GM11168 (cell line): ENCODE results near the gene LRRC75B.

Experiments used
- in situ Hi-C: fragments of 300-500 bp; cut with MboI; formaldehyde crosslinking; loops from one replicate; pipeline ENCODE4 v1.12.0; 2022; ENCODE audit warnings: low sequenced_read_pairs; ENCODE audit not compliant: unreplicated experiment

Gene LRRC75B

DNA sequence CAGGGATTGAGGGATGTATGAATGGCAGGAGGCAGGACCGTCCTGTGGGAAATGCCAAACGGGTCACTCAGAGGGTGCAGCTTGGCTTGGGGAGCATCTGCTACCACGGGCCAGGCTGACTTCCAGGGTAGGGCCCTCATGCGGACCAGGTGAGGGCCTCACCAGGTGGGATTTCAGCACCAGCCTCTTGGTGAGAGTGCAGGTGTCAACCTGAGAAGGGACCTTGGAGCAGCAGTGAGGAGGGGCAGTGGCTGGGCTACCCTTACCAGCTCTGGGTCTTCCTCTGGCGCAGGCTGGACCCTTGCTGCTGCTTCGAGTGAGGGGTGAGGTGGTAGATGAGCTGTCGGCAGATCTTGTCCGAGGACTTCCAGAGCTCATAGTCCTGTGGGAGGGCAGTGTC, 4.9 kb downstream of the LRRC75B start:
- in situ Hi-C loops, result no loop called here

DNA sequence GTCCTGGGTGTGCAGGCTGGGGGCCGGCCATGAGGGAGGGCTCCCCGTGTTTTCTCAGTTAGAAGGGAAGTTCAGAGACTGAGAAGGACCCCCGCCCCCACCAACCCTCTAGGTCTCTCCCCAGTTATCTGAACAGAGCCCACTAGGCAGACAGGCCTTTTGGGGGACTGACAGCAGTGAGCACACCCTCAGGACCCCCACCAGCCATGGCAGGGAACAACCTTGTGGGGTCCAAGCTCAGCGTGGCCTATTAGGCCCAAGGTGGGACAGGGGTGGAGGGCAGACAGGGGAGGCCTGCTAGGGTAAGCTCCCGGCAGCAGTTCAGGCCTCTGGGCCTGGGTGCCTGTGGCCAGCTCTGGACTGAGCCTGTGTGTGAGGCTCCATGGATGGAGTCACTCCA, 5.6 kb downstream of the LRRC75B start:
- in situ Hi-C loops, result no loop called here

DNA sequence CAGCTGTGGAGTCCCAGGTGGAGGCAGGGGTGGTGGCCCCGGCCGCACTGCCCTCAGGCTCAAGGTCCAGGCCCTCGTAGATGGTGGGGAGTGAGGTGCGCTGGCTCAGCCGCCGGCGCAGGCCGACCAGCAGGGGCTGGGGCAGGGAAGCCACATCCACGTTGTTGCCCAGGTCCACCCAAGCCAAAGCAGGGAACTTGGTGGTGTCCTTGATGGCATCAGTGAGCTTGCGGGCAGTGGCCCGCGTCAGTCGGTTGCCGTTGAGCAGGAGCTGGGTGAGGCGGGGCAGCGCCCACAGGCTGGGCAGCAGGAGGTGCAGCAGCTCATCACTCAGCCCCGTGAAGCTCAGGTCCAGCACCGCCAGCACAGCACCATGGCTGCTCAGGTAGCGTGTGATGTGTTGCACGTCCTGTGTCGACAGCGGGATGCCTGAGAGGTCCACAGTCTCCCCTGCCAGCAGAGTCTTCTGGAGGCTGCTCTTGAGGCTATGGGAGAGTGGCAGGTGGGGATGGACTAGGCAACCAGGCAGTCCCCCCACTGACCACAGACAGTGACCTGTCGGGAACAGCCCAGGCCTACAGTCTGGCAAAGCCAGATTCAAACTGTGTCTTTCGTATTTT, 6.8 kb downstream of the LRRC75B start:
- in situ Hi-C loops, result no loop called here

DNA sequence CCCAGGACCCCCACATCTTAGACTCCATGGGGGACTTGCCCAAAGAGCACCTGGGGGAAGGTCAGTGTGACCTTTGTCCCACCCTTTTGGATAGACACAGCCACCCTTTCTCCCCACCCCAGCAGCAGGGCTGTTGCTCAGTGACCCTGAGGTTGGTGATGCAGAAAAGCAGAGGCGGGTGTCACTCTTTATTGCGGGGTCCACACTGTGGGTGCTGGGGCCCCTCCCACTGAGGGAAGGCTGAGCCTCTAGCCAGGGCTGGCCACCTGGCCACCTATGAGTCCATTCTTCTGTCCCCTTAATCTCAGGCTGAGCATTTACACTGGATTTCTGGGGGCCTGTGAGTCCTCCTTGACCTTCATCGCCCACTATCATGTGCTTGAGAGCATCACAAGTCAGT, 7.4 kb downstream of the LRRC75B start:
- in situ Hi-C loops, result no loop called here

DNA sequence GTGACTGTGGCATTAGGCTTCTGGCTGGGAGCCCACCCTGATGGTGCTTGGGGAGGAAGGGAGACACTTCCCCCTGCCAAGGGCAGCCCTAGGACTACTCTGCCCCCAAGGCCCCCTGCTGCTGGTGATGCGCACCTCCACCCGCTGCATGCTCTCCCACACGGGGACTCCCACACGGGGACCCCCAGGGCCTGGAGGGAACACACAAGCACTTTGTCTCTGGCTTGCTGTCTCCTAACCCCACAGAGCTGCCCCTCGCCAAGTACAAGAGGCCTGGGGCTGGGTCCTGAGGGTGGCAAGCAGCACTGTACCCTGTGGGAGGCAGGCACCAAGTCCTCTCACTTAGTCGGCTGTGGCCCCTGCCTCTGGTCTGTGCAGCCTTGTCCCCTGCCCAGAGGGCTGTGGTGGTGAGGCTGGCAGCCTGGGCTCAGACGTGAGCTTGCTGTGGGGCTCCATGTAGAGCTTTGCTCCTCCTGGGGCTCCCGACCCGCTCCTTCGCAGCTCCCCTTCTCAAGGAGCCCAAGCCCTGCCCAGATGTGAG, 7.9 kb downstream of the LRRC75B start:
- in situ Hi-C loops, result no loop called here

DNA sequence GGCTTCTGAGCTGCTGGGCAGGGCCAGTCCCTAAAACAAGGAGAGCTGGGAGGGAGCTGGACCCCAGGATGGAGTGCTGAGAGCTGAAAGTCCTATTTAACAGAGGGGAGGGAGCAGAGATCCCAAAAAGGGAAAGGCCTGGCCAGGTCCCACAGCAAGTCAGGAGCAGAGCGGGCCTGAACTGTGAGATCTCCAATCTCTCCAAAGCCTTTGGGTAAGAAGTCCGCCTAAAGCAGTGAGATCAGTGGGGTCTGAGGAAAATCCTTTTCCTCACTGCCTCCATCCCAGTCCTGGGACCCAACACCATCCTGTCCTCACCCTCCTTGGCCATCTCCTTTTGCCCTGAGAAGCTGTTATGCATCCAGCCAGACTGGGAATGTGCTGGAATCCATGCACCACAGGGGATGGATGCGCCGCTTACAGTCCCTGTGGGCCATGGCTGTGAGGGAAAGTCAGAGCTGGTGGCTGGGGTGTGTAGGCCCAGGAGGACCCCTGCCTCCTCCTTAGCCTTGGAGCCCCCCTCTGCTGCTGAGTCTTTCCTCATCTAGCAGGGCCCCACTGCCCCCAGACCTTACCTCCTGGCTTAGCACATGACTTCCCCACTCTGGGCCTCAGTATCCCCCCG, 8.6 kb downstream of the LRRC75B start:
- in situ Hi-C loops, result no loop called here

DNA sequence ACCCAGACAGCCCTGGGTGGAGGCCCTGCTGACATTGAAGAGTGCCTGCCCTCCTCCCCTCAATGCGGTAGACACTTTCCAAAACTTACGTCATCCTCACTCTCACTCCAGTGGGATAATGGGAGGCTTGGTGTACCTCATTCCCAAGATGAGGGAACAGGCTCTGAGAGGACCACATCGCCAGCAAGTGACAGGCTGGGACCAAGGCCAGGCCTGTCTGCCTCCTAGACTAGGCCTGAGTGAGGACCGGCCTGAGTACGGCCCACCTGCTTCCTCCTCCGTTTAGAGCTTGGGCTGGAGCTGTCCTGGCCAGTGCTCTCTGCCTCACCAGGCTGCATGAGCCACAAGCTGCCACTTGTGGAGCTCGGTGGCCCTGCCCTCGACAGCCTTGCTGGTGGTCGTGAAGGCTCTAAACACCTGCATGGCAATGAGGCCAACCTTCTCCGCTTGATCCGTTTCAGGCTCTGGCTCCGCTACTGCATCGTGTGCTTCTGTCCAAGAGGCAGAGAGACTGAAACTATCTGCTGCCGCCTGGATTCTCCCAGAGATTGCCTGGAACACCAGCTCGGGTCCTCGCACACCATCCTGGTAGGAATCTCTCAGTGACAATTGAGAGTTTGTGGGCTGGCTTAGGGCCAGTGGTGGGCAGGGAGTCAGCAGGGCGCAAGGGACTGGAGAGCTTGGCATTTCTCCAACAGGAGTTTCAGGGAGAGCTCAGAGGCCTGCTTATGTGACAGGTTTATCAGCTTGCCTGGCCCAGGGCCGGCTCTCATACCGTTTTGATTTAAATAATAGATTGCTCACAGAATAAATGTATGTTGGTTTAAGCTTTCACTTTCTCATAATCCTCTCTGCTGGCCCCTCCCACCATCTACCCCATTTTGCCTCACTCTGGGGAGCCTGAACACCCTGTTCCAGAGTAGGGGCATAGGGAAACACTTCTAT, 9.4 kb downstream of the LRRC75B start:
- in situ Hi-C loops, result no loop called here

DNA sequence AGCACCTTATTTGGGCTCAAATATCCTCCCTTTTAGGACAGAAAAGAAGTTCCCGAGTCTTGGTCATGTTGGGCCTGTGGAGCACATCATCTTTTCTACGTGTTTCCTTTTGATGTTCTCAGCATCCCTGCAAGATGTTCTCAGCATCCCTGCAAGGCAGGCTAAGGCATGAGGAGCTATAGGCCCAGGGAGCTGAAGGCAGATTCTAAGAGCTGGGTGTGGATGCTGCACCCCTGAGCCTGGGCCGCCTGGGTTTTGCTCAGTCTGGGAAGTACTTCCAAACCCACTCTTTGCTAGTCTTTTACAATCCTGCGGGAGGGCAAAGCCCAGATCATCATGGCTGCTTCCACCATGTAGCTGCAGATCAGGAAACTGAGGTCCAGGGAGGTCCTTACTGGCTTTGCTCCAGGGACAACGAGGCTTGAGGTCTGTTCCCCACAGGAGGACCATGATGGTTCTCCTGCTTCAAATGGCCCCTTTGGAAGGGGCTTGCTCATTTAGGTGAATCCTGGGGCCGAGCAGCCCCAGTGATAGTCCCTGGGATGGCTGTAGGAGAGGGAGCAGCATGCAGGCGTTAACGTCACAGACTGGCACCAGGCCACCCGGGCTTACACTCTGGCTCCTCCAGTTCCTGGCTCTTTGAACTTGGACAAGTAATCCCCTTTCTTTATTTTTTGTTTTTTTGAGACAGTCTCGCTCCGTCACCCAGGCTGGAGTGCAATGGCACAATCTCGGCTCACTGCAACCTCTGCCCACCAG, 10.6 kb downstream of the LRRC75B start:
- in situ Hi-C loops, result no loop called here

DNA sequence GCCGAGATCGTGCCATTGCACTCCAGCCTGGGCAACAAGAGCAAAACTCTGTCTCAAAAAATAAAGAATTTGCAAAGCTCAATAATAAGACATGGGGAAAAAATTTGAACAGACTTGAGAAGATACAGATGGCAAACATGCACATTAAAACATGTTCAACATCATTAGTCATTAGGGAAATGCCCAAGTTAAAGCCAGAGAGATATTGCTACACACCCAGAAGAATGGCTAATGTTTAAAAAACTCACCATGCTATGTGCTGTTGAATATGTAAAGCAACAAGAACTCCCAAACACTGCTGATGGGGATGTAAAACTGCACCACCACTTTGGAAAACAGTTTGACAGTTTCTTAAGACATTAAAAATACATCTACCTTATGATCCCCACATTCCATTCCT, 12.6 kb downstream of the LRRC75B start:
- in situ Hi-C loops, result no loop called here

DNA sequence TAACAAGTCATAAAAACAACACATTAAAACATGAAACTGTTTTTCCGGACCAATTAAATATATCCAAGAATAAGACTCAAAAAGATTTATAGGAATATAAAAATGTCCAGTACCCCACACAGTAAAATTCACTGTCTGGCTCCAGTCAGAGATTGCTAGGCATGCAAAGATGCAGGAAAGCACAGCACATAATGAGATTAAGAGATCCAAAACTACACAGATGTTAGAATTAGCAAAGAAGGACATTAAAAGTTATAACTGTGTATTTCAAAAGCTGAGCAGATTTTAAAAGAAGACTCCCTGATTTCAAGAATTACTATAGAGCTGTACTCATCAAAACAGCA, 13.6 kb downstream of the LRRC75B start:
- in situ Hi-C loops, result no loop called here

DNA sequence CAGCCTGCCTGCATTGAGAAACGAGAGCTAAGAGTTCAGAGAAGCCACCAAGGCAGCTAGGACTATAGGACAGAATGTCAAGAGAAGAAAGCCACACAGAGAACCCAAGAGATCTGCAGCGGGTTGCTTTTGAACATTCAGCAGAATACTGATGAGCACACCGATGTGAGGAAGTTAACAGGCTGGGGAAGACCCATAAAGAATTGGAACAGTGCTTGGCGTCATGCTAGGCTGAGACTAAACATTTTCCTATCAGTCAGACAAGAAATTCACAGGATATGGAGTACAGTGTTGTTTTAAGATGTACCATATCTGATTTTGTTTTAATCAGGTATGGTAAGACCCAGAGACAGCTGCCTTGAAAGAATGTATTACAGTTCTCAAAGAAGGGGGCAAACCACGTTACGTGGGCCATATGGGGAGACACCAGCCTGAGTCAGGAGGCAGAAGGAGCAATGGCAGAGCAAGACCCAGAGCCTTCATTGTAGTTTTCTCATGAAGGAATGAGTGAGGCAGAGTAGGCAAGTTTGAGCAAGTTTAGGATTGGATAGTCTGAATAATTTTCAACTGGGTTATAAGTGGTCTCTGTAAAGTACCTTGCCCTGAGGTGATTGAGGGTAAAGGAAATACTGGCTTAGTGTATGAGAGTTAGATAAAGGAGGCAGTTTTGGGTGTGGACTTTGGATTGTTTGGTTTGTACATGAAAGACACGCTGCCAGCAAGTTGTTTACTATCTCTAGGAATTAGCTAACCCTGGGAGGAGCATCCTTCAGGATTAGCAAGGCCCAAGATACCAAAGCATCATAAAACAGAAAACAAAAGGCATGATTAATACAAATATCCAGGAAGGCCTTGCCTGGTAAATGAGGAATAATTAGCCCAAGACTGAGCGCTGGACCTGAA, 14.3 kb downstream of the LRRC75B start:
- in situ Hi-C loops, result no loop called here

DNA sequence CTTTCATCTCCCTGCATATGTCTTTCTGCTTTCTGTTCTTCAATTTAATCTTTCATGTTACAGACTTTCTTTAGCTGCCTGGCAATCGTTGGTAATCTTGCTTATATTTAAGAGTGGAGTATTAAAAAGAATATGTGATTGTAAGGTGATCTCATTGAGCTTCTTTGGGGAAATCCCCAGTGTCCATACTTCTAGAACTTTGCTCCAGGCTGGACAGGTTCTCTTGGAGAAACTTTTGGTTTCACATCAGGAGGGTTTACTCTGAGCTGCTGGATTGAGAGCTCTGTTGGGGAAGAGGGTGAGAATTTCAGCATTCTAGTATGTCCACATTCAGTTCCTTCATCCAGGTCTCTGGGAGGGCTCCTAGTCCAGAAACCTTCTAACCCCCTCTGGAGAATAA, 16.1 kb downstream of the LRRC75B start:
- in situ Hi-C loops, result no loop called here

DNA sequence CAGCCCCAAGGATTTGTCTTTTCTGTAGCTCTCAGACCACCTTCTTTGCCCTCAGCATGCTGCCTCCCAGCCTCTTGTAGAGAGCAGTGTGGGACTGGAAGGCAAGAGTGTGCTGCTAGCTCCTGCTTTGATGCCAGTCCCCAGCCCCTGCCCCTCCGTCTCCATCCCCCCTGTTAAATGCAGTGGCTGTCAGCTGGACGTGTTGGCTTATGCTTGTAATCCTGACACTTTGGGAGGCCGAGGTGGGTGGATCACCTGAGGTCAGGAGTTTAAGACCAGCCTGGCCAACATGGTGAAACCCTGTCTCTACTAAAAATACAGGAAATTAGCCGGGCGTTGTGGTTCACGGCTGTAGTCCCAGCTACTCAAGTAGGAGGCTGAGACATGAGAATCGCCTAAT, 21.6 kb downstream of the LRRC75B start:
- in situ Hi-C loops, result no loop called here

DNA sequence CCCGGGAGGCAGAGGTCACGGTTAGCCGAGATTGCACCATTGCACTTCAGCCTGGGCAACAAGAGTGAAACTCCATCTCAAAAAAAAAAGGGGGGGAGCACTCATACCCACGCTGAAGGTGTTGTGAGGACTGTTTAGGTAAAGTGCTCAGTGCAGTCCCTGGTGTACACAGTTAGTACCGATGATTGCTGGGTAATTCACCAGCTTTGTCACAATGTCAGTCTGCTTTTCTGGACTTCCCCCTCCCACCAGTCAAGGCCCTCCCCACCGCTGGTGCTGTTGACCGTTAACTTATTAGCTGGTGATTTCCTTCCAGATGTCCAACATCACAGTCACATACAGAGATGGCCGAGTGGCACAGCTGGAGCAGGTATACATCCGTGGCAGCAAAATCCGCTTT, 25.2 kb downstream of the LRRC75B start:
- in situ Hi-C loops, result no loop called here

DNA sequence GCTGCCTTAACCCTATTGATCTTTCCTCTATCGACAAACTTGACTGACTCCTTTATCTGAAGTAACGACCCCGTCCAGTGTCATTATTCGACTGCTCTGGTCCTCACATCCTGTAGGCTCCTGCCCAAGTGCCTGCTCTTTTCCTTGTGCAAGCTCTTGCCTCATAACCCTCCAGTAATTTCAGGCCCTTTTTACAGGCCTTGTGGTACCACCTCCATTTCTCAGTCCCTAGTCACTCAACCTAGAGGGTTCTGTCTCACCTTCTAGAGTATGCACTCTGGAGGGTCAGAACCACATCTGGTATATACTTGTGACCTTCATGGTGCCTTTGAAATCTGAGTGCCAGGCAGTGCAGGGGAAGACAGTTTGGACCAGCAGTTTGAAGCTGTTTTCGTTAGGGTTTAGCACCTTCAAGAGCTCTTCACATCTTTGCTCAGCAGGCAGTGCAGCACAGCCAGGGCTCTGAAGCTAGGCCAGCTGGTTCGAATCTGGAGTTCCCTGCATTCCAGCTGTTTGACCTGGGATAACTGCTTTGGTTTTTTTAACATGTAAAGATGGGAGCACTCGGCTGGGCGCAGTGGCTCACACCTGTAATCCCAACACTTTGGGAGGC, 25.9 kb downstream of the LRRC75B start:
- in situ Hi-C loops, result no loop called here

DNA sequence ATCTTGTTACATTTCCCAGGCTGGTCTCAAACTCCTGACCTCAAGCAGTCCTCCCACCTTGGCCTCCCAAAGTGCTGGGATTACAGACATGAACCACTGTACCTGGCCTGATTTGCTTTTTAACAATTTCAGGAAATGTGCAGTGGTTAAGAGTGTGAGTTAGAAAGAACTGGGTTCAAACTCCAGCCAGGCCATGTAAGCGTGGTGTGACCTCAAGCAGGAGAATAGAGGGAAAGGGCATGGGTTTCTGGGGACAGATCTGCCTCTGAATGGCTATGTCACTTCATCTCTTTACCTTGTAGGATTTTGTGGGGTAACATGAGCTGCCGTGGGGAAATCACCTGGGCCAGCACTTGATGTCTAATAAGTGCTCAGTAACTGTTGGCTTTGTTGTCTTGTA, 27.8 kb downstream of the LRRC75B start:
- in situ Hi-C loops, result no loop called here

DNA sequence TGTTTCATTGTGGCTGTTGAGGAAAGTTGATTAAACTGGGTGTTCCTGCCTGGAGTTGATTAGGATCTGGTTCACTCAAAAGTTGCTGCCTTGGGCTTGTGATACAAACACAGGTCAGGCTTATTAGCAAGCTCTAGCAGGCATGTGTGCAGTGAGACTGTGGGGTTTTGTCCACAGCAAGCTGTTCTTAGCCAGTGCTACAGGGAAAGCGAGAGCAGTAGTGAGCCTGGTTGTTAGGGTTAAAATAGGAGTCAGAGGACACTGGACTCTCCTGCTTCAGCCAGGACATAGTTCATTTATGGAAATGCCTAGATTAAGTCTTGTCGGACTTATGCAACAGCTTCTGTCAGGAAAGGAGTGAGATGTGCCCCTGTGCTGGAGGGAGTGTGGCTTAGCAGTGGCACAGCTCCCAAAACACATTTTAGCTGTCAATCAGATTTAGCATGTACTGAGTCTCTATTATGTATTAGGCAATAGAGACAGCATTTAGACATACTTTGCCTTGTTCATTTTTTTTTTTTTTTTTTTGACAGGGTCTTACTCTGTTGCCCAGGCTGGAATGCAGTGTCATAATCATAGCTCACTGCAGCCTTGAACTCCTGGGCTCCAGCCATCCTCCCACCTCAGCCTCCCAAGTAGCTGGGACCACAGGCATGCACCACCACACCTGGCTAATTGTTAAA, 28.4 kb downstream of the LRRC75B start:
- in situ Hi-C loops, result no loop called here

DNA sequence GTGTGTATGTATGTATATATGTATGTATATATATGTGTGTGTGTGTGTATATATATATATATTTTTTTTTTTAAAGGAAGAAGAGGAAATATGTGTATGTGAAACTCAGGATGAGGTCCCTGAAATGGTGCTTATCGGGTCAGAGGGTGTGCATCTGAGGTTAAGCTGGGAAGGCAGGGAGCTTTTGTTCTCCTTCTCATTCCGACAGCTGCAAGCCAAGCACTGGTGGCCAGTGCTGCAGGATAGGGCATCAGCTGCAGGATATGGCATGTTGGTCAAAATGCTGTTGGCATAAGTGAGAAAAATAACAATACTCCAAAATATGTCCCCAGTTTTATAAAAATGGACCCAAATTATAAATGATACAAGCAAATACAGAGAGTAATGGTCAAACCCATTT, 29.6 kb downstream of the LRRC75B start:
- in situ Hi-C loops, result no loop called here

DNA sequence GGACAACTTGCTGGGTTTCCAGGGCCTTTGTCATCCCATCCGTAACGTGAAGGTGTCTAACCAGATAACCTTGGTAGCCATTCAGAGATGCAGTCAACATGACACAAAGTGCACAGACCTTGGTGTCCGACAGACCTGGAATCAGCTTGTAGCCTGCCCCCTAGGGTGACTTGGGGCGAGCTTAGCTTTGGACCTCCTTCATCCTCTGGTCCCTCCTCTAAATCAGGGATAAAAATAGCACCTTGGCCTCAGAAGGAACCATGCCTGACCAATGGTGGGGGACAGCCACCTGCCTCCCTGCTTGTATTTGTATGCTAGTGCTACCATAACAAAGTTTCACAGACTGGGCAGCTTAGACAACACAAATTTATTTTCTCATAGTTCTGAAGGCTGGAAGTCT, 33.4 kb downstream of the LRRC75B start:
- in situ Hi-C loops, result no loop called here
